GM23338 (cell line): ENCODE data around the gene NUBP1.

Source experiments
- CREB1 ChIP-seq: fragments of 250-450 bp; sonication (Bioruptor Pico); IDR thresholded peaks from 2 replicates; pipeline ENCODE4 v1.5.0; 2020; ENCODE audit warnings: low read depth, mild to moderate bottlenecking, moderate library complexity
- CTCF ChIP-seq, 2 experiments: fragments of 200-600 bp in 1 of 2; sonication (generic) in 1 of 2; conservative IDR thresholded peaks; 2 replicates each; pipeline versions ENCODE4 v1.5.1 to v1.6.1; 2016 to 2017; ENCODE audit warnings: antibody characterized with exemption in 2 of 2, low read depth in 2 of 2, mild to moderate bottlenecking in 2 of 2, moderate library complexity in 1 of 2
- ETS1 ChIP-seq: IDR thresholded peaks from 2 replicates; pipeline ENCODE4 v1.6.1; 2016; ENCODE audit warnings: antibody characterized with exemption
- EZH2 ChIP-seq: fragments of 200-600 bp; sonication (generic); IDR thresholded peaks from one replicate; pipeline ENCODE4 v1.8.0; 2017; ENCODE audit warnings: antibody characterized with exemption, mild to moderate bottlenecking, low read depth; ENCODE audit not compliant: unreplicated experiment
- EZH2phosphoT487 ChIP-seq: fragments of 200-600 bp; sonication (generic); IDR thresholded peaks from one replicate; pipeline ENCODE4 v1.8.1; 2018; ENCODE audit warnings: antibody characterized with exemption; ENCODE audit not compliant: unreplicated experiment
- JUNB ChIP-seq: IDR thresholded peaks from one replicate; pipeline ENCODE4 v1.6.1; 2016; ENCODE audit warnings: antibody characterized with exemption; ENCODE audit not compliant: unreplicated experiment
- NANOG ChIP-seq: IDR thresholded peaks from 2 replicates; pipeline ENCODE4 v1.6.1; 2016; ENCODE audit warnings: antibody characterized with exemption, borderline replicate concordance
- POLR2AphosphoS5 ChIP-seq: IDR thresholded peaks from 2 replicates; pipeline ENCODE4 v1.6.1; 2016; ENCODE audit warnings: antibody characterized with exemption, low read depth
- REST ChIP-seq: IDR thresholded peaks from one replicate; pipeline ENCODE4 v1.6.1; 2018; ENCODE audit warnings: antibody characterized with exemption; ENCODE audit not compliant: unreplicated experiment
- STAT1 ChIP-seq: IDR thresholded peaks from one replicate; pipeline ENCODE4 v1.6.1; 2016; ENCODE audit warnings: antibody characterized with exemption; ENCODE audit not compliant: unreplicated experiment
- ZNF114 ChIP-seq: fragments of 250-450 bp; sonication (Bioruptor Pico); IDR thresholded peaks from 2 replicates; pipeline ENCODE4 v1.5.0; 2020; ENCODE audit warnings: mild to moderate bottlenecking, moderate library complexity
- ZNF462 ChIP-seq: fragments of 250-450 bp; sonication (Bioruptor Pico); IDR thresholded peaks from 2 replicates; pipeline ENCODE4 v1.5.0; 2020; ENCODE audit warnings: mild to moderate bottlenecking, moderate library complexity

- TF ChIP-seq CTCF (conservative IDR thresholded peaks at IDR 0.05; ENCODE audit: low read depth in 2 of 2) (no peak), CREB1 (CRISPR knock-in tag) (no peak), POLR2AphosphoS5 (no peak), ZNF462 (CRISPR knock-in tag) (no peak), NANOG (no peak), EZH2 (no peak), REST (no peak), EZH2phosphoT487 (no peak), STAT1 (no peak), ETS1 (no peak), ZNF114 (CRISPR knock-in tag) (no peak), JUNB (no peak)
These were observed 49.3 kb upstream of the NUBP1 start for GRCh38 chr16:10694306-10694705.
